Gastroesophageal sphincter (tissue), 3 donors: ENCODE results near the gene PRKN.

Experiments
- CTCF ChIP-seq, 4 experiments: fragments of 200-600 bp in 2 of 4; fragments of 450-650 bp in 2 of 4; sonication (generic) in 1 of 4; IDR thresholded peaks; one replicate each; pipeline ENCODE4 v1.5.1; 2017 to 2019; ENCODE audit warnings: antibody characterized with exemption in 4 of 4, mild to moderate bottlenecking in 2 of 4, moderate library complexity in 2 of 4
- POLR2A ChIP-seq, 2 donors: fragments of 450-650 bp; IDR thresholded peaks; one replicate each; pipeline ENCODE4 v1.6.1; 2017; ENCODE audit warnings: antibody characterized with exemption in 2 of 2, mild to moderate bottlenecking in 2 of 2, moderate library complexity in 1 of 2

DNA sequence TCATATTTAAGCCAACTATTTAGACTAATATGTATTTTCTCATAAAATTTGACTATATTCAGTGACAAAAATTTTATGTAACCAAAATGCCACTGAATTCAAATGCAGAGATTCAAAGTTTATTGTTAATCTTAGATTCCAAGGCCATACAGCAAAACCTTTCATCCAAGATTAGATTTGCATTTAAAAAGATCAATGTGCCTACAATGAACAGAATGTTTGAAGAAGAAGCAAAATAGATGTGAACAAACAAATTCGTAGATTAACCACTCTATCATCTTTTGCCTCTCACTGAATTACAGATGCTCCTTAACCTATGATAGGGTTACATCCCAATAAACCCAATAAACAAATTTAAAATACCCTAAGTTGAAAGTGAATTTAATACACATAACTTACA lies 121.7 kb downstream of the PRKN start:
- TF ChIP-seq POLR2A (IDR thresholded peaks at IDR 0.05) (no peak), CTCF (IDR thresholded peaks at IDR 0.05) (no peak)
